ENCODE results near the gene MYOD1.

Gene MYOD1

GRCh38 chr11:17719028-17719937 lies at the start of gene MYOD1:
Gene MYOD1 (plus strand): TSS chr11:17719571. CDS start chr11:17719783, 212 bp downstream.
- no peak for DNase-seq (ENCODE audit: low spot score)

- no peak for DNase-seq (ENCODE audit: low spot score)
Measured at GRCh38 chr11:17672469-17672868, 46.9 kb upstream of the MYOD1 start.

GRCh38 chr11:17673951-17674350 lies 45.4 kb upstream of the MYOD1 start:
- DNase-seq (ENCODE audit: low spot score) = no peak

GRCh38 chr11:17682848-17683247 lies 36.5 kb upstream of the MYOD1 start:
- DNase-seq (ENCODE audit: low spot score) = no peak

GRCh38 chr11:17683377-17684161 lies 35.8 kb upstream of the MYOD1 start:
- DNase-seq (ENCODE audit: low spot score) = peak; percentile 31

GRCh38 chr11:17684550-17684949 lies 34.8 kb upstream of the MYOD1 start:
- no peak for DNase-seq (ENCODE audit: low spot score)

- DNase-seq (ENCODE audit: low spot score) = no peak
Measured at GRCh38 chr11:17686231-17686980, 33.0 kb upstream of the MYOD1 start.

GRCh38 chr11:17687946-17688670 lies 31.3 kb upstream of the MYOD1 start:
- peak; percentile 41 for DNase-seq (ENCODE audit: low spot score)

- DNase-seq (ENCODE audit: low spot score) = no peak
Measured at GRCh38 chr11:17691550-17691949, 27.8 kb upstream of the MYOD1 start.

- DNase-seq (ENCODE audit: low spot score) = no peak
Measured at GRCh38 chr11:17691976-17692375, 27.4 kb upstream of the MYOD1 start.

GRCh38 chr11:17692931-17693330 lies 26.4 kb upstream of the MYOD1 start:
- DNase-seq (ENCODE audit: low spot score) = no peak

- no peak for DNase-seq (ENCODE audit: low spot score)
Measured at GRCh38 chr11:17693531-17693930, 25.8 kb upstream of the MYOD1 start.

- no peak for DNase-seq (ENCODE audit: low spot score)
Measured at GRCh38 chr11:17694494-17695110, 24.8 kb upstream of the MYOD1 start.

GRCh38 chr11:17695454-17696441 lies 23.6 kb upstream of the MYOD1 start:
- no peak for DNase-seq (ENCODE audit: low spot score)

- DNase-seq (ENCODE audit: low spot score) = no peak
Measured at GRCh38 chr11:17696741-17697140, 22.6 kb upstream of the MYOD1 start.

- DNase-seq (ENCODE audit: low spot score) = no peak
Measured at GRCh38 chr11:17697175-17697949, 22.0 kb upstream of the MYOD1 start.

GRCh38 chr11:17699147-17700114 lies 19.9 kb upstream of the MYOD1 start:
- no peak for DNase-seq (ENCODE audit: low spot score)

GRCh38 chr11:17700991-17701390 lies 18.4 kb upstream of the MYOD1 start:
- no peak for DNase-seq (ENCODE audit: low spot score)

All from GM03348 (cell line).